ENCODE results near the gene URB1. TPM values are rescaled to one million over a fixed set of nuclear protein-coding genes. Genes with fewer than 3 reads are reported as not detected.

The URB1 gene
- total RNA-seq, 2 experiments from 2014 or later = 19.4 to 25.4 TPM

- Histone ChIP-seq H3K9me3 (ENCODE audit: low read length) (no peaks in the 10 kb centered on the region), H3K9me2 (ENCODE audit: insufficient read depth, low read length) (no peaks in the 10 kb centered on the region), H3K4me3 (ENCODE audit: low read depth, low read length, poor library complexity, severe bottlenecking) (no peak overlapping the region), H3K4me2 (ENCODE audit: low read length) (no peak overlapping the region), H4K20me1 (ENCODE audit: insufficient read depth, low read length) (no peaks in the 10 kb centered on the region), H2AFZ (ENCODE audit: low read length) (no peak overlapping the region), H3K27ac (ENCODE audit: low read depth, low read length, poor library complexity, severe bottlenecking) (no peak overlapping the region), H3K4me1 (ENCODE audit: insufficient read depth, low read length, poor library complexity, severe bottlenecking) (no peaks in the 10 kb centered on the region), H3K36me3 (ENCODE audit: insufficient read depth, low read length) (peaks cover 94% of the 10 kb centered on the region), H3K79me2 (ENCODE audit: insufficient read depth, low read depth, low read length) (no peaks in the 10 kb centered on the region)
- ChIA-PET CTCF (ENCODE audit: unreplicated experiment) (no interaction called here), POLR2A (no interaction called here)
- no TSS peak for BruUV-seq (replicated peaks)
- TF ChIP-seq, protein P1, sequence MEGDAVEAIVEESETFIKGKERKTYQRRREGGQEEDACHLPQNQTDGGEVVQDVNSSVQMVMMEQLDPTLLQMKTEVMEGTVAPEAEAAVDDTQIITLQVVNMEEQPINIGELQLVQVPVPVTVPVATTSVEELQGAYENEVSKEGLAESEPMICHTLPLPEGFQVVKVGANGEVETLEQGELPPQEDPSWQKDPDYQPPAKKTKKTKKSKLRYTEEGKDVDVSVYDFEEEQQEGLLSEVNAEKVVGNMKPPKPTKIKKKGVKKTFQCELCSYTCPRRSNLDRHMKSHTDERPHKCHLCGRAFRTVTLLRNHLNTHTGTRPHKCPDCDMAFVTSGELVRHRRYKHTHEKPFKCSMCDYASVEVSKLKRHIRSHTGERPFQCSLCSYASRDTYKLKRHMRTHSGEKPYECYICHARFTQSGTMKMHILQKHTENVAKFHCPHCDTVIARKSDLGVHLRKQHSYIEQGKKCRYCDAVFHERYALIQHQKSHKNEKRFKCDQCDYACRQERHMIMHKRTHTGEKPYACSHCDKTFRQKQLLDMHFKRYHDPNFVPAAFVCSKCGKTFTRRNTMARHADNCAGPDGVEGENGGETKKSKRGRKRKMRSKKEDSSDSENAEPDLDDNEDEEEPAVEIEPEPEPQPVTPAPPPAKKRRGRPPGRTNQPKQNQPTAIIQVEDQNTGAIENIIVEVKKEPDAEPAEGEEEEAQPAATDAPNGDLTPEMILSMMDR (conservative IDR thresholded peaks at IDR 0.05; ENCODE audit: low read length) = no peak
- no peak for TF ChIP-seq EZH2phosphoT487 (IDR thresholded peaks at IDR 0.05; ENCODE audit: borderline replicate concordance, low read depth, low read length)
- intact Hi-C loops (cut with micrococcal nuclease; ENCODE audit: unreplicated experiment) = no loop called here
- no peak for DNase-seq (ENCODE audit: low spot score)
Observed at GRCh38 chr21:32334980-32335531, 57.8 kb downstream of the URB1 start.

DNA sequence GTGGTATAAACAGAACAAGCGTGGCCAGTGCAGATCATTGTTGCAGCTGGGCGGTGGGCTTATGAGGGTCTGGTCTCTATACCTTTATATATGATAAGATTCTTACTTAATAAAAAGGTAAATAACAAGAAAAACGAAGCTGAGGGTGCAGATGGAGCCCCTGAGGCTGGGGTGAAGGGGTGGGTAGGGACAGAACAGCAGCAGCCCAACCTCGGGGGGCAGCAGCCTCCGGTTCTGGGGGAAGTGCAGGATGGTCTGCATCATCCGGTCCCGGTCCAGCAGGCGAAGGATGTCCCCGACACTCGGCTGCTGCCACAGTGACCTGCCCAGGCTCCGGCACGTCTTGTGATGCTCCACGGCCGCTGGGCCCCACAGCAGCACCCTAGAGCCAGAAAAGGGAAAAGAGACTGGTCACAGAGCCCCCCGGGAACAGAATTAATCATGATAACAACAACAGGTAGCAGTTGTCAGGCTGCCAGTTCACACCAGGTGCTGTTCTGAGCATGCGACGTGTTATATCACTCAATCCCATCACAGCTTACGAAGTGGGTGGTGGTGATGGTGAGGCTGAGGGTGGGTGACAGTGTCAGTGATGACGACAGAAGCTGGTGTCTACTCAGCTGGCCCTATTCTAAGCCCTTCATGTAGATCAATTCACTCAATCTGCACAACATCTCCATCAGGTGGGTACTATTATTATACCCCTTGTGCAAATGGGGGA, 58.7 kb downstream of the URB1 start:
- Histone ChIP-seq H2AFZ (ENCODE audit: low read length) (no peak overlapping the region), H3K27ac (ENCODE audit: low read depth, low read length, poor library complexity, severe bottlenecking) (no peak overlapping the region), H3K79me2 (ENCODE audit: insufficient read depth, low read depth, low read length) (no peaks in the 10 kb centered on the region), H3K4me2 (ENCODE audit: low read length) (no peak overlapping the region), H3K36me3 (ENCODE audit: insufficient read depth, low read length) (peaks cover 96% of the 10 kb centered on the region), H4K20me1 (ENCODE audit: insufficient read depth, low read length) (no peaks in the 10 kb centered on the region), H3K4me3 (ENCODE audit: low read depth, low read length, poor library complexity, severe bottlenecking) (no peak overlapping the region), H3K9me2 (ENCODE audit: insufficient read depth, low read length) (no peaks in the 10 kb centered on the region), H3K4me1 (ENCODE audit: insufficient read depth, low read length, poor library complexity, severe bottlenecking) (no peaks in the 10 kb centered on the region), H3K9me3 (ENCODE audit: low read length) (no peaks in the 10 kb centered on the region)
- no TSS peak for BruUV-seq (replicated peaks)
- no peak for DNase-seq (ENCODE audit: low spot score)
- TF ChIP-seq, protein P1 (conservative IDR thresholded peaks at IDR 0.05; ENCODE audit: low read length) = no peak
- no peak for TF ChIP-seq EZH2phosphoT487 (IDR thresholded peaks at IDR 0.05; ENCODE audit: borderline replicate concordance, low read depth, low read length)
- POLR2A ChIA-PET = interaction anchor here (0.6 kb wide), 1 partner anchor 11 kb away, joined by 3 read pairs; no protein-coding TSS in a partner anchor
- CTCF ChIA-PET (ENCODE audit: unreplicated experiment) = no interaction called here
- intact Hi-C loops (cut with micrococcal nuclease; ENCODE audit: unreplicated experiment) = no loop called here

DNA sequence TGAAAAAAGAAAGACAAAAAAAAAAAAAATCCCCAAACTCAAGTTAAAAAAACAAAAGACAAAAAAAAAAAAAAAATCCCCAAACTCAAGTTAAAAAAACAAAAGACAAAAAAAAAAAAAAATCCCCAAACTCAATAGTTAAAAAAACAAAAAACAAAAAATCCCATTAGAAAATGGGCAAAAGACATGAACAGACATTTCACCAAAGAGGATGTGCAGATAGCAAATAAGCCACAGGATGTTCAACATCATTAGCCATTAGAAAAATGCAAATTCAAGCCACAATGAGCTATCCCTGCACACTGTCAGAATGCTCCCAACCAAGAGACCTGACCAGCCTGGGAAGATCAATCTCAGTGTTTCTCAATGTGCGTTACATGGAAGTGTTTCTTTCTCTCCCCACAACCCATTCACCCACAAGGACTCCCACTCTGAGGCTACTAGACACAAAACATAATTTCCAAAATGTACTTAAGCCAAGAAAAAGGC, 60.3 kb downstream of the URB1 start:
- intact Hi-C loops (cut with micrococcal nuclease; ENCODE audit: unreplicated experiment) = no loop called here
- DNase-seq (ENCODE audit: low spot score) = no peak
- Histone ChIP-seq H2AFZ (ENCODE audit: low read length) (no peak overlapping the region), H3K36me3 (ENCODE audit: insufficient read depth, low read length) (peaks cover 99% of the 10 kb centered on the region), H4K20me1 (ENCODE audit: insufficient read depth, low read length) (no peaks in the 10 kb centered on the region), H3K4me1 (ENCODE audit: insufficient read depth, low read length, poor library complexity, severe bottlenecking) (no peaks in the 10 kb centered on the region), H3K9me3 (ENCODE audit: low read length) (no peaks in the 10 kb centered on the region), H3K4me3 (ENCODE audit: low read depth, low read length, poor library complexity, severe bottlenecking) (no peak overlapping the region), H3K4me2 (ENCODE audit: low read length) (no peak overlapping the region), H3K79me2 (ENCODE audit: insufficient read depth, low read depth, low read length) (no peaks in the 10 kb centered on the region), H3K27ac (ENCODE audit: low read depth, low read length, poor library complexity, severe bottlenecking) (no peak overlapping the region), H3K9me2 (ENCODE audit: insufficient read depth, low read length) (no peaks in the 10 kb centered on the region)
- POLR2A ChIA-PET = interaction anchor here (0.7 kb wide), 1 partner anchor 25 kb away, joined by 4 read pairs; no protein-coding TSS in a partner anchor
- TF ChIP-seq, protein P1 (conservative IDR thresholded peaks at IDR 0.05; ENCODE audit: low read length) = no peak
- TF ChIP-seq EZH2phosphoT487 (IDR thresholded peaks at IDR 0.05; ENCODE audit: borderline replicate concordance, low read depth, low read length) = no peak
- no TSS peak for BruUV-seq (replicated peaks)
- CTCF ChIA-PET (ENCODE audit: unreplicated experiment) = no interaction called here
